Hepatocyte (in vitro differentiated cells): ENCODE results near the gene OR14K1. TPM values are rescaled to one million over a fixed set of nuclear protein-coding genes. Genes with fewer than 3 reads are reported as not detected.
"Not testable (repeated sequence)": the region's sequence is repeated elsewhere in the genome, so short reads cannot be mapped to it uniquely, and the experiment has no call there.

Experiments used
- DNase-seq: peaks from one replicate; pipeline ENCODE4 v3.0.0-alpha.2; 2016; ENCODE audit warnings: low spot score
- H2AFZ ChIP-seq: fragments of 200-600 bp; sonication (generic); 2 replicates; pipeline ENCODE4 v1.6.0; 2016; ENCODE audit warnings: antibody characterized with exemption, mild to moderate bottlenecking
- H3K27ac ChIP-seq: fragments of 200-600 bp; sonication (generic); 2 replicates; pipeline ENCODE4 v1.5.1; 2016; ENCODE audit warnings: mild to moderate bottlenecking
- H3K27me3 ChIP-seq: fragments of 200-600 bp; sonication (generic); 2 replicates; pipeline ENCODE4 v1.6.1; 2016
- H3K36me3 ChIP-seq: fragments of 200-600 bp; sonication (generic); replicated peaks from 2 replicates; pipeline ENCODE4 v1.5.1; 2016; ENCODE audit warnings: low read depth; ENCODE audit not compliant: insufficient read depth
- H3K4me1 ChIP-seq: fragments of 200-600 bp; sonication (generic); 2 replicates; pipeline ENCODE4 v1.5.1; 2016; ENCODE audit warnings: mild to moderate bottlenecking, moderate library complexity; ENCODE audit not compliant: insufficient read depth
- H3K4me2 ChIP-seq: fragments of 200-600 bp; sonication (generic); 2 replicates; pipeline ENCODE4 v1.6.0; 2016
- H3K4me3 ChIP-seq: fragments of 200-600 bp; sonication (generic); 2 replicates; pipeline ENCODE4 v1.5.1; 2016; ENCODE audit warnings: mild to moderate bottlenecking
- H3K79me2 ChIP-seq: fragments of 200-600 bp; sonication (generic); 2 replicates; pipeline ENCODE4 v1.6.0; 2017; ENCODE audit warnings: mild to moderate bottlenecking
- H3K9me2 ChIP-seq: fragments of 200-600 bp; sonication (generic); replicated peaks from 2 replicates; pipeline ENCODE4 v1.6.0; 2017; ENCODE audit warnings: mild to moderate bottlenecking; ENCODE audit not compliant: insufficient read depth
- H3K9me3 ChIP-seq: fragments of 200-600 bp; sonication (generic); 2 replicates; pipeline ENCODE4 v1.5.1; 2016; ENCODE audit warnings: low read depth, mild to moderate bottlenecking
- H4K20me1 ChIP-seq: fragments of 200-600 bp; sonication (generic); 2 replicates; pipeline ENCODE4 v1.6.0; 2016; ENCODE audit warnings: mild to moderate bottlenecking; ENCODE audit not compliant: insufficient read depth, poor library complexity, severe bottlenecking
- EZH2 ChIP-seq: fragments of 200-600 bp; sonication (generic); IDR thresholded peaks from 2 replicates; pipeline ENCODE4 v1.6.1; 2016; ENCODE audit warnings: antibody characterized with exemption, mild to moderate bottlenecking, borderline replicate concordance
- EZH2phosphoT487 ChIP-seq: fragments of 200-600 bp; sonication (generic); IDR thresholded peaks from one replicate; pipeline ENCODE4 v1.6.1; 2018; ENCODE audit warnings: antibody characterized with exemption, mild to moderate bottlenecking, low read depth, moderate library complexity; ENCODE audit not compliant: unreplicated experiment, severe bottlenecking
- WGBS: methylation state at CpG from one replicate; pipeline ENCODE4 v1.1.6; 2016; ENCODE audit warnings: low lambda C conversion rate; ENCODE audit errors: missing lambda C conversion rate; 5-methylcytosine and 5-hydroxymethylcytosine counted together
- polyA plus RNA-seq: library from polyadenylated mRNA; unstranded; fragments of >200 nt; fragmentation: Nextera tagmentation; extraction: Ambion mirVana; gene quantifications from 2 replicates; pipeline ENCODE4 v1.2.1, GENCODE V29; 2016
- total RNA-seq: library from RNA; depleted of rRNA; stranded (reverse); fragments of >200 nt; gene quantifications from 2 replicates; pipeline ENCODE4 v1.2.3, GENCODE V29; 2014
- TF ChIP-seq, protein P1 (sequence below): fragments of 200-600 bp; sonication (generic); IDR thresholded peaks from 2 replicates; pipeline ENCODE4 v1.5.1; 2016; ENCODE audit warnings: antibody characterized with exemption, mild to moderate bottlenecking; ENCODE audit not compliant: poor library complexity

The OR14K1 gene, protein sequence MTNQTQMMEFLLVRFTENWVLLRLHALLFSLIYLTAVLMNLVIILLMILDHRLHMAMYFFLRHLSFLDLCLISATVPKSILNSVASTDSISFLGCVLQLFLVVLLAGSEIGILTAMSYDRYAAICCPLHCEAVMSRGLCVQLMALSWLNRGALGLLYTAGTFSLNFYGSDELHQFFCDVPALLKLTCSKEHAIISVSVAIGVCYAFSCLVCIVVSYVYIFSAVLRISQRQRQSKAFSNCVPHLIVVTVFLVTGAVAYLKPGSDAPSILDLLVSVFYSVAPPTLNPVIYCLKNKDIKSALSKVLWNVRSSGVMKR
- total RNA-seq (not detected in 2 replicates), polyA plus RNA-seq (not detected in 2 replicates)

DNA sequence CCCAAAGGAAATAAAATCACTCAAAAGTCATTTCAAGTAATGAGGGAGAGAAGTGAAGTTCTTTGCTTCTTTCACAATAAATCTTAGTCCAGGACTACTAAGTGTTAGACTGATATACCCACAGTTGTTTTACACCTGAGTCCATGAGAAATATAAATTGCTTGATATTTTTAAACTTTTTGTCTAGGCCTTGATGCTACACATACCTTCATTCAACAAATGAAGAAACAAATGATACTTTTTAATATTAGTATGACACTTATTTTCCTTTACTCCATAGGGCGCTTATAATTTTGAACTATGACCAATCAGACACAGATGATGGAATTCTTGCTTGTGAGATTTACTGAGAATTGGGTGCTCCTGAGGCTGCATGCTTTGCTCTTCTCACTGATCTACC lies at the start of gene OR14K1:
Gene OR14K1, plus strand, starts transcription at position 301 of the 400 bp plus-strand sequence. Its CDS starts 0 bp downstream, at position 301.
- no peaks in the 10 kb centered on the region for H3K9me2 ChIP-seq
- no peak within 1 kb of the TSS for H2AFZ ChIP-seq
- no peaks in the 10 kb centered on the region for H3K27me3 ChIP-seq
- 77% methylated on average over 1 of the region's 1 CpG for WGBS
- H3K27ac ChIP-seq: no peak within 1 kb of the TSS
- no peaks in the 10 kb centered on the region for H3K4me1 ChIP-seq
- H3K36me3 ChIP-seq: no peaks in the 10 kb centered on the region
- no peaks in the 10 kb centered on the region for H4K20me1 ChIP-seq
- H3K4me3 ChIP-seq: no peak within 1 kb of the TSS
- no peaks in the 10 kb centered on the region for H3K79me2 ChIP-seq
- TF ChIP-seq EZH2 (no peak), EZH2phosphoT487 (no peak)
- TF ChIP-seq, protein P1, sequence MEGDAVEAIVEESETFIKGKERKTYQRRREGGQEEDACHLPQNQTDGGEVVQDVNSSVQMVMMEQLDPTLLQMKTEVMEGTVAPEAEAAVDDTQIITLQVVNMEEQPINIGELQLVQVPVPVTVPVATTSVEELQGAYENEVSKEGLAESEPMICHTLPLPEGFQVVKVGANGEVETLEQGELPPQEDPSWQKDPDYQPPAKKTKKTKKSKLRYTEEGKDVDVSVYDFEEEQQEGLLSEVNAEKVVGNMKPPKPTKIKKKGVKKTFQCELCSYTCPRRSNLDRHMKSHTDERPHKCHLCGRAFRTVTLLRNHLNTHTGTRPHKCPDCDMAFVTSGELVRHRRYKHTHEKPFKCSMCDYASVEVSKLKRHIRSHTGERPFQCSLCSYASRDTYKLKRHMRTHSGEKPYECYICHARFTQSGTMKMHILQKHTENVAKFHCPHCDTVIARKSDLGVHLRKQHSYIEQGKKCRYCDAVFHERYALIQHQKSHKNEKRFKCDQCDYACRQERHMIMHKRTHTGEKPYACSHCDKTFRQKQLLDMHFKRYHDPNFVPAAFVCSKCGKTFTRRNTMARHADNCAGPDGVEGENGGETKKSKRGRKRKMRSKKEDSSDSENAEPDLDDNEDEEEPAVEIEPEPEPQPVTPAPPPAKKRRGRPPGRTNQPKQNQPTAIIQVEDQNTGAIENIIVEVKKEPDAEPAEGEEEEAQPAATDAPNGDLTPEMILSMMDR: no peak
- no peak for DNase-seq
- no peaks in the 10 kb centered on the region for H3K9me3 ChIP-seq
- H3K4me2 ChIP-seq: no peak within 1 kb of the TSS

GRCh38 chr1:247701338-247701737 lies 37.1 kb upstream of the OR14K1 start:
- Histone ChIP-seq H3K4me2 (no peak overlapping the region), H3K4me1 (no peaks in the 10 kb centered on the region), H4K20me1 (no peaks in the 10 kb centered on the region), H3K36me3 (no peaks in the 10 kb centered on the region), H2AFZ (no peak overlapping the region), H3K79me2 (no peaks in the 10 kb centered on the region), H3K9me3 (no peaks in the 10 kb centered on the region), H3K27ac (no peak overlapping the region), H3K27me3 (no peaks in the 10 kb centered on the region), H3K9me2 (no peaks in the 10 kb centered on the region), H3K4me3 (no peak overlapping the region)
- TF ChIP-seq, protein P1: no peak
- TF ChIP-seq EZH2 (no peak), EZH2phosphoT487 (no peak)
- no peak for DNase-seq
- 95% methylated on average over 1 of the region's 1 CpG for WGBS

DNA sequence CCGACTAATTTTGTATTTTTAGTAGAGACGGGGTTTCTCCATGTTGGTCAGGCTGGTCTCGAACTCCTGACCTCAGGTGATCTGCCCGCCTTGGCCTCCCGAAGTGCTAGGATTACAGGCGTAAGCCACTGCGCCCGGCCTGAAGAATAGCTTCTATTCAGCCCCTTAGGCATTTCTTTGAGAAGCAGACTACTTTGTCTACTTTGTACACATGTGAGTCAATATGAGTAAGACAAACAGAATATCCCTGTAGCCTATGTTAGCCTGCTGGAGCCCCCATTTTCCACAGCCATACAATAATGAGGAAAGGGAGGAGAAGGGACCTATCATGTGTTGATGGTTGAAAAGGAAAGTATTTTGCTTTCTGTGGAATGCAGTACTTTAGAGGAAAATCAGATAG lies 27.7 kb upstream of the OR14K1 start:
- not testable (repeated sequence) for H3K9me3 ChIP-seq, H2AFZ ChIP-seq, H3K4me2 ChIP-seq, H3K4me3 ChIP-seq, H4K20me1 ChIP-seq, H3K36me3 ChIP-seq, H3K9me2 ChIP-seq, H3K4me1 ChIP-seq, DNase-seq, H3K27ac ChIP-seq, H3K79me2 ChIP-seq, H3K27me3 ChIP-seq
- WGBS: 76% methylated on average over 8 of the region's 8 CpGs

DNA sequence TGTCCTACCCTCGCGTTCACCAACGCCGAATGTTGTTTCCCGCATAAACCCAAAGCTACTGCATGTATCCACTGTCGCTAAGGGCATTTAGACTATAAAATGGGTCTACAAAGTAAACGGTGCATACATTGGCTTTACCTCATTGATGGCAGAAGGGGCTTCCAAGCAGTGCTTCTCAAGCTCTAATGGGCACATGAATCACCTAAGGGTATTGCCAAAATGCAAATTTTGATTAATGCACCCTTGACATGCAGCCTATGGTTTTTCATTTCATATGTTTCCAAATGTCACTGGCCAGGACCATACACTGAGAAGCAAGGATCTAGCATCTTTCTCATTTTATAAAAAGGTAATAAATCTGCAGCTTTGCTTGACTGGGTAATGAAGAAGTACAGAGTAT lies 24.7 kb upstream of the OR14K1 start:
- WGBS: 86% methylated on average over 7 of the region's 7 CpGs

More for the DNA sequence above, 24.7 kb upstream of the OR14K1 start:
- no peak overlapping the region for H2AFZ ChIP-seq
- no peaks in the 10 kb centered on the region for H3K9me3 ChIP-seq
- no peak overlapping the region for H3K27ac ChIP-seq
- no peaks in the 10 kb centered on the region for H3K27me3 ChIP-seq
- no peak for DNase-seq
- TF ChIP-seq EZH2 (no peak), EZH2phosphoT487 (no peak)
- TF ChIP-seq, protein P1: no peak
- H3K4me3 ChIP-seq: no peak overlapping the region
- no peak overlapping the region for H3K4me2 ChIP-seq
- H3K4me1 ChIP-seq: no peaks in the 10 kb centered on the region
- no peaks in the 10 kb centered on the region for H3K9me2 ChIP-seq
- H4K20me1 ChIP-seq: no peaks in the 10 kb centered on the region
- no peaks in the 10 kb centered on the region for H3K79me2 ChIP-seq
- H3K36me3 ChIP-seq: no peaks in the 10 kb centered on the region
